OCI-LY7 (cell line): ENCODE results near the gene SDC4.

Experiments used
- EZH2phosphoT487 ChIP-seq: fragments of 200-600 bp; sonication (generic); IDR thresholded peaks from 2 replicates; pipeline ENCODE4 v1.6.1; 2018; ENCODE audit warnings: low read depth, borderline replicate concordance, mild to moderate bottlenecking, mixed run types, antibody characterized with exemption, low read length, moderate library complexity, mixed read lengths
- TF ChIP-seq, protein P1 (sequence below): fragments of 200-600 bp; sonication (generic); conservative IDR thresholded peaks from 2 replicates; pipeline ENCODE4 v1.5.1; 2014; ENCODE audit warnings: mild to moderate bottlenecking, antibody characterized with exemption, low read length, moderate library complexity, mixed read lengths

DNA sequence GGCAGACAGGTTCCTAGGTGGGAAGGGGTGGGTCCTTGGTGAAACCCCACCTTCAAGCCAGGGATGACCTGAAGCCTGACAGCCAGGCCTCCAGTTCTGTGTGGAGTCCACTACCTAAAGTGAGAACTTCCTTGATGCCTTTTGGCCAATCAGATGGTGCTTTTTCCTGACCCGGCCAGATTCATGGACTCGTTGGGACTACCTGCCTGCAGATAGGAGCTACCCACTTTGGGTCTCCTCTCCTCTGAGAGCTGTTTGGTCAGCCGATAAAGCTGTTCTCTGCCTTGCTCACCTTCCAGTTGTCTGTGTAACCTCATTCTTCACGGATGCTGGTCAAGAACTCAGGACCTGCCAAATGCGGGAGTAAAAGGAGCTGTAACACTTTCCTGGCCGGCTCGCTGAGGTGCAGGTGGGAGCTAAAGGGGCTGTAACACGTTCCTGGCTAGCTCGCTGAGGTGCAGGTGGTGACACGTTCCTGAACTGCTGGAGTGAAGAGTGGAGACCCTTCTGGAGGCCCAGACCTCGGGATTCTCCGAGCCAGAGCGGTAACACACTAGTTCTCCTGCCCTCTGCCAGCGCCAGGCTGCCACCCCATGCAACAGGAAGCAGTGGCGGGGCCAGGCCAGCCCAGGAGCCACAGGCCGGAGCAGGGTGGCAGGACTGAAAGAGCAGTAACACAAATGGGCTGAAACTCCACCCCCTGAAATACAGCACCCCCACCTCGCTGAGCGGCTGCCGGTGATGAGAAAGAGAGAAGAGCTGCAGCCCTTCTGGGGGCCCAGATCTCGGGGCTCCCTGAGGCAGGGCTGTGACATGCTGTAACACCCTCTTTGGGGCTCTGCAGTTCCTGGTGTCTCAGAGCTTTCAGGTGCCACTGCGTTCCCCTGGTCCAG, 46.2 kb upstream of the SDC4 start:
- no peak for TF ChIP-seq EZH2phosphoT487
- TF ChIP-seq, protein P1, sequence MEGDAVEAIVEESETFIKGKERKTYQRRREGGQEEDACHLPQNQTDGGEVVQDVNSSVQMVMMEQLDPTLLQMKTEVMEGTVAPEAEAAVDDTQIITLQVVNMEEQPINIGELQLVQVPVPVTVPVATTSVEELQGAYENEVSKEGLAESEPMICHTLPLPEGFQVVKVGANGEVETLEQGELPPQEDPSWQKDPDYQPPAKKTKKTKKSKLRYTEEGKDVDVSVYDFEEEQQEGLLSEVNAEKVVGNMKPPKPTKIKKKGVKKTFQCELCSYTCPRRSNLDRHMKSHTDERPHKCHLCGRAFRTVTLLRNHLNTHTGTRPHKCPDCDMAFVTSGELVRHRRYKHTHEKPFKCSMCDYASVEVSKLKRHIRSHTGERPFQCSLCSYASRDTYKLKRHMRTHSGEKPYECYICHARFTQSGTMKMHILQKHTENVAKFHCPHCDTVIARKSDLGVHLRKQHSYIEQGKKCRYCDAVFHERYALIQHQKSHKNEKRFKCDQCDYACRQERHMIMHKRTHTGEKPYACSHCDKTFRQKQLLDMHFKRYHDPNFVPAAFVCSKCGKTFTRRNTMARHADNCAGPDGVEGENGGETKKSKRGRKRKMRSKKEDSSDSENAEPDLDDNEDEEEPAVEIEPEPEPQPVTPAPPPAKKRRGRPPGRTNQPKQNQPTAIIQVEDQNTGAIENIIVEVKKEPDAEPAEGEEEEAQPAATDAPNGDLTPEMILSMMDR, result no peak
